CD4-positive, alpha-beta memory T cell (primary cell): ENCODE results near the gene MAGEC1. TPM values are rescaled to one million over a fixed set of nuclear protein-coding genes. Genes with fewer than 3 reads are reported as not detected.

Source experiments
- CTCF ChIA-PET: fragments of 350-600 bp; sonication (Branson Sonifier 250); formaldehyde crosslinking; loops from one replicate; lab custom pipeline; 2021; ENCODE audit warnings: inconsistent platforms; ENCODE audit not compliant: partially characterized antibody; lab: Charles Lee
- POLR2A ChIA-PET: fragments of 350-600 bp; sonication (Branson Sonifier 250); formaldehyde crosslinking; loops from one replicate; lab custom pipeline; 2021; ENCODE audit not compliant: partially characterized antibody; lab: Charles Lee
- DNase-seq, 5 donors: peaks; one replicate each; pipeline versions ENCODE4 v3.0.0 to v3.0.0-alpha.2; 2020 to 2022; ENCODE audit warnings: mixed read lengths in 1 of 5
- H3K27ac ChIP-seq: one replicate; pipeline ENCODE4 v1.7.0; 2013; ENCODE audit warnings: low read depth, low read length
- H3K27me3 ChIP-seq: 2 replicates; pipeline ENCODE4 v1.7.0; 2013; ENCODE audit warnings: mild to moderate bottlenecking, low read length, moderate library complexity; ENCODE audit not compliant: insufficient read depth
- H3K36me3 ChIP-seq: 2 replicates; pipeline ENCODE4 v1.7.0; 2013; ENCODE audit warnings: mild to moderate bottlenecking, low read length, moderate library complexity; ENCODE audit not compliant: insufficient read depth
- H3K4me1 ChIP-seq: 2 replicates; pipeline ENCODE4 v1.7.0; 2013; ENCODE audit warnings: mild to moderate bottlenecking, low read length, moderate library complexity; ENCODE audit not compliant: insufficient read depth
- H3K4me3 ChIP-seq, 2 donors: one replicate each; pipeline ENCODE4 v1.7.0; 2013; ENCODE audit warnings: low read length in 2 of 2, mild to moderate bottlenecking in 1 of 2
- H3K9me3 ChIP-seq, 2 donors: one replicate each; pipeline ENCODE4 v1.7.0; 2013; ENCODE audit warnings: low read length in 2 of 2, control low read depth in 1 of 2; ENCODE audit not compliant: control insufficient read depth in 1 of 2
- H3K27ac Mint-ChIP-seq, 7 donors: one replicate each; pipeline ENCODE4 v1.8.0; 2020 to 2021; ENCODE audit warnings: mixed read lengths in 7 of 7, mild to moderate bottlenecking in 6 of 7, inconsistent platforms in 3 of 7, moderate library complexity in 3 of 7
- H3K27me3 Mint-ChIP-seq, 2 donors: one replicate each; pipeline ENCODE4 v1.8.0; 2020 to 2021; ENCODE audit warnings: mixed read lengths in 2 of 2
- H3K36me3 Mint-ChIP-seq, 2 donors: one replicate each; pipeline ENCODE4 v1.8.0; 2020 to 2021; ENCODE audit warnings: mixed read lengths in 2 of 2, inconsistent platforms in 1 of 2, mild to moderate bottlenecking in 1 of 2
- H3K4me1 Mint-ChIP-seq, 4 donors: one replicate each; pipeline ENCODE4 v1.8.0; 2020 to 2021; ENCODE audit warnings: mixed read lengths in 4 of 4, mild to moderate bottlenecking in 1 of 4
- H3K4me3 Mint-ChIP-seq, 8 donors: one replicate each; pipeline ENCODE4 v1.8.0; 2020 to 2021; ENCODE audit warnings: mixed read lengths in 8 of 8, mild to moderate bottlenecking in 7 of 8, moderate library complexity in 6 of 8, inconsistent platforms in 3 of 8
- H3K9me3 Mint-ChIP-seq, 8 donors: one replicate each; pipeline ENCODE4 v1.8.0; 2020 to 2021; ENCODE audit warnings: mixed read lengths in 8 of 8, mild to moderate bottlenecking in 5 of 8, inconsistent platforms in 3 of 8, moderate library complexity in 1 of 8
- intact Hi-C: fragments of 100-400 bp; cut with micrococcal nuclease; formaldehyde crosslinking; loops from one replicate; pipeline ENCODE4 v1.15.1; 2023
- polyA plus RNA-seq, 2 donors: library from polyadenylated mRNA; unstranded; fragments of 300-500 nt; fragmentation: Illumina TruSeq; gene quantifications; one replicate each; pipeline ENCODE4 v1.2.3, GENCODE V29; 2021
- total RNA-seq, 2 experiments: library from RNA; stranded (reverse); gene quantifications; one replicate each; pipeline ENCODE4 v1.2.3, GENCODE V29; 2021

The MAGEC1 gene
- total and polyA plus RNA-seq, 4 experiments from 2014 or later, result not detected

DNA sequence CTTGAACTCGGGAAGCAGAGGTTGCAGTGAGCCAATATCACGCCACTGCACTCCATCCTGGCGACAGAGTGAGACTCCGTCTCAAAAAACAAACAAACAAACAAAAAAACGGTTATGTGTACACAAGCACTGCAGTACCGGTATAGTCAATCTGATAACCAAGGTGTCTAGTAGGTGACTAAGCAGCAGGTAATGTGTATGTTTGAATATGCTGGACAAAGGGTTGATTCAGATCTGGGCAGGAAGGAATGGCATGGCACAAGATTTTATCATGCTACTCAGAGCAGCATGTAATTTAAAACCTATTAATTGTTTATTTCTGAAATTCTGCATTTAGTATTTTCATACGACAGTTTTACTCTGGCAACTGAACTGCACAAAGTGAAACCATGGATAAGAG lies 41.7 kb downstream of the MAGEC1 start:
- DNase-seq, result no peak
- Mint-ChIP-seq H3K4me1 (no peaks in the 10 kb centered on the region), H3K9me3 (peaks cover 0 to 3% (median 0%) of the 10 kb centered on the region in 8 donors), H3K36me3 (no peaks in the 10 kb centered on the region), H3K27me3 (no peaks in the 10 kb centered on the region), H3K27ac (no peak overlapping the region), H3K4me3 (no peak overlapping the region)
- H3K4me1 ChIP-seq, result no peaks in the 10 kb centered on the region
- H3K27me3 ChIP-seq, result no peaks in the 10 kb centered on the region
- no peaks in the 10 kb centered on the region for H3K9me3 ChIP-seq
- no peak overlapping the region for H3K27ac ChIP-seq
- no peaks in the 10 kb centered on the region for H3K36me3 ChIP-seq
- intact Hi-C loops, result no loop called here
- CTCF ChIA-PET, result no interaction called here
- no peak overlapping the region for H3K4me3 ChIP-seq
- POLR2A ChIA-PET, result no interaction called here

DNA sequence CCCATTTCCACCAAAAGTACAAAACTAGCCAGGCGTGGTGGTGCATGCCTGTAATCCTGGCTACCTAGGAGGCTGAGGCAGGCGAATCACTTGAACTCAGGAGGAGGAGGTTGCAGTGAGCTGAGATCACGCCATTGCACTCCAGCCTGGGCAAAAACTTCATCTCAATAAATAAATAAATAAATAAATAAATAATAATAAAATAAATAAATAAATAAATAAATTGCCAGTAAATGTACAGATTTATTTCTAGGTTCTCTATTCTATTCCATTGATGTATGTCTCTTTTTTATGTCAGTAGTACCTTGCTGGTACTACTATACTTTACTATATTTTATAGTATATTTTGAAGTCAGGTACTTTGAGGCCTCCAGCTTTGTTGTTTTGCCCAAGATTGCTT lies 43.7 kb downstream of the MAGEC1 start:
- Mint-ChIP-seq H3K27me3 (no peaks in the 10 kb centered on the region), H3K4me1 (no peaks in the 10 kb centered on the region), H3K27ac (no peak overlapping the region), H3K9me3 (peaks cover 0 to 4% (median 0%) of the 10 kb centered on the region in 8 donors), H3K4me3 (no peak overlapping the region), H3K36me3 (no peaks in the 10 kb centered on the region)
- DNase-seq, result no peak
- intact Hi-C loops, result no loop called here
- no peak overlapping the region for H3K4me3 ChIP-seq
- H3K27me3 ChIP-seq, result no peaks in the 10 kb centered on the region
- POLR2A ChIA-PET, result no interaction called here
- H3K4me1 ChIP-seq, result no peaks in the 10 kb centered on the region
- CTCF ChIA-PET, result no interaction called here
- no peaks in the 10 kb centered on the region for H3K9me3 ChIP-seq
- H3K27ac ChIP-seq, result no peak overlapping the region
- H3K36me3 ChIP-seq, result no peaks in the 10 kb centered on the region

DNA sequence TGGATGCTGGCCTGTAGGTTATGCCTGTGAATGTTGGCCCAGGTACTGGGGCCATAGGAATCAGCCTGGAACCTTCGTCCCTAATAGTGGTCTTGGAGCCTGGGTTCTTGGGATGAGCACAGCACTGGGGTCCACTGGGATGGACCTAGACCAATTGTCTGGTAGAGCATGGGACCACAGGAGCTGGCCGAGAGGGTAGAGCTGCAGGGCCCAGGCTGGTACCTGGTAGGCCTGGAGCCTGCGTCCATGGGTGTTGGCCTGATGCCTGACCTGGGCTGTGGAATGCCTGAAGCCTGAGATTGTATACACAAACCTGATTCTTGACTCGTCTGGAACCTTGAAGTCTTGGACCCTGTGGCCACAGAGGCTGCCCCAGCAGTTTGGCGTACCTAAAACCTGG lies 48.9 kb downstream of the MAGEC1 start:
- H3K36me3 Mint-ChIP-seq, result no peaks in the 10 kb centered on the region
- no peak overlapping the region for H3K27ac Mint-ChIP-seq
- no peaks in the 10 kb centered on the region for H3K27me3 Mint-ChIP-seq
- ChIA-PET CTCF (no interaction called here), POLR2A (no interaction called here)
- Histone ChIP-seq H3K9me3 (no peaks in the 10 kb centered on the region), H3K36me3 (no peaks in the 10 kb centered on the region), H3K4me3 (no peak overlapping the region), H3K4me1 (no peaks in the 10 kb centered on the region), H3K27me3 (no peaks in the 10 kb centered on the region), H3K27ac (no peak overlapping the region)
- no peaks in the 10 kb centered on the region for H3K4me1 Mint-ChIP-seq
- no peak for DNase-seq
- H3K4me3 Mint-ChIP-seq, result no peak overlapping the region
- intact Hi-C loops, result no loop called here
- H3K9me3 Mint-ChIP-seq, result peaks cover 0 to 3% (median 0%) of the 10 kb centered on the region in 8 donors

DNA sequence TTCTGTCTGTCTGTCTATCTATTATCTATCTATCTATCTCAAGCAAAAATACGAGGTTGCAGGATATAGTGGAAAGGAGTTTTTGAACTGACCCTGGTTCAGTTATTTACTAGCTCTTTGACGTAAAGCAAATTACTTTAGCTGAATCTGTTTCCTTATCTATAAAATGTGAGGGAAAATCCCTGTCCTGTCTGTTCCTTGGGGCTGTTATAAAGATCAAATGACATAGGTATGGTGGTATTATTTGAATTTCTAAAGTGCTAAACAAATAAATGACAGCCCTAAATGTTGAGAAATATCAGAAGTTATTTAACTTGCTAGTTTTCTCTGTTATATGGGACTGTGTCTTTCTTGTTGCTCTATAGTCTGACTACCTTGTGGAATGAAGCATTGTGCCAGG lies 55.0 kb downstream of the MAGEC1 start:
- H3K9me3 Mint-ChIP-seq, result peaks cover 0 to 2% (median 0%) of the 10 kb centered on the region in 8 donors
- Histone ChIP-seq H3K27me3 (no peaks in the 10 kb centered on the region), H3K4me1 (no peaks in the 10 kb centered on the region), H3K4me3 (no peak overlapping the region), H3K36me3 (no peaks in the 10 kb centered on the region), H3K9me3 (no peaks in the 10 kb centered on the region), H3K27ac (no peak overlapping the region)
- H3K27me3 Mint-ChIP-seq, result no peaks in the 10 kb centered on the region
- ChIA-PET POLR2A (no interaction called here), CTCF (no interaction called here)
- no peak overlapping the region for H3K27ac Mint-ChIP-seq
- no peaks in the 10 kb centered on the region for H3K36me3 Mint-ChIP-seq
- no peak for DNase-seq
- no peaks in the 10 kb centered on the region for H3K4me1 Mint-ChIP-seq
- intact Hi-C loops, result no loop called here
- H3K4me3 Mint-ChIP-seq, result no peak overlapping the region

Other genes starting within 250 kb of the MAGEC1 start
- not detected for gene SPANXD, start 205.2 kb upstream of the MAGEC1 start, total RNA-seq
- gene SPANXD, start 205.2 kb upstream of the MAGEC1 start, polyA plus RNA-seq, result not detected
- gene MAGEC3, start 65.6 kb upstream of the MAGEC1 start, total RNA-seq, result not detected
- gene MAGEC3, start 65.6 kb upstream of the MAGEC1 start, polyA plus RNA-seq, result not detected